ENCODE data around the gene PRDM13.

- TF ChIP-seq EZH2 (optimal IDR thresholded peaks at IDR 0.05; ENCODE audit: low read depth, low read length) (no peak), CTCF (IDR thresholded peaks at IDR 0.05; ENCODE audit: low read length) (no peak), EZH2phosphoT487 (IDR thresholded peaks at IDR 0.05; ENCODE audit: low read length) (no peak)
Observed at GRCh38 chr6:99606656-99607415, at the start of gene PRDM13.

All from MM.1S (cell line).